Measurements from ENCODE around the gene ERBB4.

DNA sequence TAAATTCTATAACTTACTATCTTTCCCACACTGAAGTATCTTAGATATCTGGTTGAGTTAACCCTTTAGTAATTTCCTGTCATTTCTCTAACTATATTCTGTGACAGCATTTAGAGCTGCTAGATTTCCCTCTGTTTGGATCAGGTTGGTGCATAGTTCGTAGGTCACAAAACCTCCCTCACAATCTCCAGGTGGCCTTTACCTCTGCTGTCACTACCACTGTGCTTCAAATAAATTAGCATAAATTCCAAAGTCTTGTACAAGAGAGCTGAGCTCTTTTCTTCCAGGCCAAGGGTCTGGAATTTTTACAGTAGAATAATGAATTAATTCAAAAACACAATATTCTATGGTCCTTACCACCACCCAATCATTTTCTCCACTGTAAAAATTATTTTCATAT lies 739.7 kb downstream of the ERBB4 start:
- TF ChIP-seq GATA2 (IDR thresholded peaks at IDR 0.05; ENCODE audit: low read depth, low read length) (no peak), GATA3 (IDR thresholded peaks at IDR 0.05; ENCODE audit: low read depth, low read length) (no peak)

All from SH-SY5Y (cell line).